ENCODE data around the gene FAM217A.
A peak's percentile ranks its signal among the peaks of the same experiment; 100 is the strongest.
"Not testable (repeated sequence)": the region's sequence is repeated elsewhere in the genome, so short reads cannot be mapped to it uniquely, and the experiment has no call there.

FAM217A gene

DNA sequence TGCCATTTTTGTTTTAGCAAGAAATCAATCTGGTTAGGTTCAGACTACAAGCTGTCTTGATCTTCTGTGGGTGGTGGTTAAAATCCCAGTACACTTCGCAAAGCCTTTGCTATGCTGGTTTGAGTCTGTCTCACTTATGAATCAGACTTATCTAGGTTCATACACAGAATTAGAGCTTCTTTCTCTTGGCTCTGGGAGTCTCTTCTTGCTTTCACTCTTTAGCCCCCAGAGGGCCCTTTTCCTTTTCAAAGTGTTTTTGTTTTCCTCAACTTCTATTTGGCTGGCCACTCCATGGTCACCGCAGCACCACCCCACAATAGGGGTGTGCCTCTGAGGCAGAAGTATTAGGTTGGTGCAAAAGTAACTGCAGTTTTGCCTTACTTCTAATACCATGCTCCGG lies 35.2 kb upstream of the FAM217A start:
- DNase-seq (ENCODE audit: low read depth), result peak; percentile 74
- TF ChIP-seq, protein P1, sequence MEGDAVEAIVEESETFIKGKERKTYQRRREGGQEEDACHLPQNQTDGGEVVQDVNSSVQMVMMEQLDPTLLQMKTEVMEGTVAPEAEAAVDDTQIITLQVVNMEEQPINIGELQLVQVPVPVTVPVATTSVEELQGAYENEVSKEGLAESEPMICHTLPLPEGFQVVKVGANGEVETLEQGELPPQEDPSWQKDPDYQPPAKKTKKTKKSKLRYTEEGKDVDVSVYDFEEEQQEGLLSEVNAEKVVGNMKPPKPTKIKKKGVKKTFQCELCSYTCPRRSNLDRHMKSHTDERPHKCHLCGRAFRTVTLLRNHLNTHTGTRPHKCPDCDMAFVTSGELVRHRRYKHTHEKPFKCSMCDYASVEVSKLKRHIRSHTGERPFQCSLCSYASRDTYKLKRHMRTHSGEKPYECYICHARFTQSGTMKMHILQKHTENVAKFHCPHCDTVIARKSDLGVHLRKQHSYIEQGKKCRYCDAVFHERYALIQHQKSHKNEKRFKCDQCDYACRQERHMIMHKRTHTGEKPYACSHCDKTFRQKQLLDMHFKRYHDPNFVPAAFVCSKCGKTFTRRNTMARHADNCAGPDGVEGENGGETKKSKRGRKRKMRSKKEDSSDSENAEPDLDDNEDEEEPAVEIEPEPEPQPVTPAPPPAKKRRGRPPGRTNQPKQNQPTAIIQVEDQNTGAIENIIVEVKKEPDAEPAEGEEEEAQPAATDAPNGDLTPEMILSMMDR (conservative IDR thresholded peaks at IDR 0.05; ENCODE audit: low read depth, low read length), result peak; percentile 25

DNA sequence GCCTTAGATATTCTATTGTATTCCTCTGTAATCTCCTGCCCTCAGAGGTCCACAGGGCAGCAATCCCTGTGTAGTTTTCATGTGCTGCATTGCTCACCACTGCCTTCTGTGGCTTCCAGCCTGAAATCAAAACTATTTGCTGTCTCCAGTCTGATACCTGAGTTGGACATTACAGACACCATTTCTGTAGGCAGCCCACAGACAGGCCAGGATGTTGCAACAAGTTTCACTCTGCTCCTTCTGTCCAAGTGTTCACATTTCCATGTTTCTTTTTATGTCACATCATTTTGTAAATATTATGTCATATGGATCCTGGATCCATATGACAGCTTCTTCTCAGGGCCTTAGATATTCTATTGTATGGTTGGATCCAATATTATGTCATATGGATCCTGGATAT lies 34.7 kb upstream of the FAM217A start:
- no peak overlapping the region for H3K4me3 ChIP-seq (ENCODE audit: low read depth, low read length)
- TF ChIP-seq, protein P1 (conservative IDR thresholded peaks at IDR 0.05; ENCODE audit: low read depth, low read length), result peak; percentile 2
- peak; percentile 65 for DNase-seq (ENCODE audit: low read depth)

More for the DNA sequence above, 35.2 kb upstream of the FAM217A start:
- H3K4me3 ChIP-seq (ENCODE audit: low read depth, low read length), result no peak overlapping the region

DNA sequence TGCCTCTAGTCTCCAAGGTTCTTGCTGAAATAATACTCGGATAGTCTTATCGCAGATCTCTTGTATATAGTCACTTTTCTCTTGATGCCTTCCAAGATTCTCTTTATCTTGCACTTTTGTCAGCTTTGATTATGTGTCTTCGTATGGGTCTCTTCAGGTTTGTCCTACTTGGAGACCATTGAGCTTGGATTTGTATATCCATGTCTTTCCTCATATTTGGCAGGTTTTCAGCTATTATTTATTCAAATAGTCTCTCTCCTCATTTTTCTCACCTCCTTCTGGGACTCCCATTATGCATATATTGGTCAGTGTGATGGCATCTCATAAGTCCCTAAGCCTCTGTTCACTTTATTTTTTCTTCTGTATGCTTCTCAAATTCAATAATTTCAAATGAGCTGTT lies 33.4 kb upstream of the FAM217A start:
- TF ChIP-seq, protein P1 (conservative IDR thresholded peaks at IDR 0.05; ENCODE audit: low read depth, low read length), result no peak
- H3K4me3 ChIP-seq (ENCODE audit: low read depth, low read length), result no peak overlapping the region
- no peak for DNase-seq (ENCODE audit: low read depth)

DNA sequence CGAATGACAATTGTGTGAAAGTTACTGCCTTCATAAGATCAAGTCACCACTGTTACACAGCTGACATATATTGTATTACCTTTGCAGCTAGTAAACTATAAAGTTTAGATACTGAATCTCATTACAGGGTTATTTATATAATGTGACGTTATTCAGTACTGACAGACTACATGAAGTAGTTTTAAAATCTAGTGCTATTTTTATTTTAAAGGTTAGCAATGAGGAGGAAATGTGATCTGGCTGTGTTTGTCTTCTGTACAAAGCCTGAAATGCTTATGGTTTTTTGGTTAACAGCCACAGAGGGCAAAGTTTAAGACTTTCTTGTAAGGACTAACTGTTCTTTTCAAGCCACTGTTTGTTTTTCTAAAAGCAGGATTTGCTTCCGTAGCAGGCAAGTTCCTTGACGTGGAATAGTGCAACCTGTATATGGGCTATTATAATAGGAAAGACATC lies 30.5 kb upstream of the FAM217A start:
- DNase-seq (ENCODE audit: low read depth), result peak; percentile 96
- not testable (repeated sequence) for H3K4me3 ChIP-seq (ENCODE audit: low read depth, low read length)

DNA sequence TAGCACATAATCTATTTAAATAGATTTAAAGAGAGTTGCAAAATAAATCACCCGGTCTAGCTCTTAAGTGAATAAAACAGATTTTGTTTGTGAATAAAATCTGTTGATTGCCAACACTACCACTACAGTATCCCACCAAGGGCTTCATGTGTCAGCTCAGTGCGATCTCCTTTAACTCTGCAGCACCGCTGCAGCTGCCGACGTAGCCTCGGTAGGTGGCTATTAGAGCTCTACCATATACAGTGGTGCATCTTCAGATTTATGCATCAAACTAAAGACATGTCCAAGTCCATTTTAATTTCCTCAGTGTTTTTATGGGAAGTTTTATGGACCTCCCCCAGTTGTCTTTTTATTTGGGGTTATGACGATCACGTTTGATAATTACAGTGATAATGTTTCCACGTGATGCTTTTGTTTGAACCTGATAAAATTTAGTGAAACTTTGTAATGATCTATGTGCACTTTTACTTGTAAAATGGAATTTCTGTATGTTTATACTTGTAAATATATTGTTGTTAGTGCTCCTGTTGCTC lies 29.7 kb upstream of the FAM217A start:
- TF ChIP-seq, protein P1 (conservative IDR thresholded peaks at IDR 0.05; ENCODE audit: low read depth, low read length), result no peak
- no peak overlapping the region for H3K4me3 ChIP-seq (ENCODE audit: low read depth, low read length)
- no peak for DNase-seq (ENCODE audit: low read depth)

DNA sequence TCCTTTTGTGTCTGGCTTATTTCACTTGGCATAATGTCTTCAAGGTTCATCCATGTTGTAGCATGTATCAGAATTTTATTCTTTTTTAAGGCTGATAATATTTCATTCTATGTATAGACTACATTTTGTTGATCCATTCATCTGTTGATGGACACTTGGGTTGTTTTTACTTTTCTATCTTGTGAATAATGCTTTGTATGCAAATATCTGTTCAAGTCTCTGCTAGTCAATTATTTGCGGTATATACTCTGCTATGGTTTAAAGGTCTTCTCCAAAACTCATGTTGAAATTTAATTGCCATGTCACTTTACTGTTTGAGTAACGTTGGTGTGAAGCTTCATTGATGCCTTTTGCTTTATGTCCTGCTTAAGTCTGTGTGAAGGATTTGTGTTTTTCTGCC lies 28.9 kb upstream of the FAM217A start:
- H3K4me3 ChIP-seq (ENCODE audit: low read depth, low read length), result no peak overlapping the region
- no peak for DNase-seq (ENCODE audit: low read depth)
- TF ChIP-seq, protein P1 (conservative IDR thresholded peaks at IDR 0.05; ENCODE audit: low read depth, low read length), result no peak

DNA sequence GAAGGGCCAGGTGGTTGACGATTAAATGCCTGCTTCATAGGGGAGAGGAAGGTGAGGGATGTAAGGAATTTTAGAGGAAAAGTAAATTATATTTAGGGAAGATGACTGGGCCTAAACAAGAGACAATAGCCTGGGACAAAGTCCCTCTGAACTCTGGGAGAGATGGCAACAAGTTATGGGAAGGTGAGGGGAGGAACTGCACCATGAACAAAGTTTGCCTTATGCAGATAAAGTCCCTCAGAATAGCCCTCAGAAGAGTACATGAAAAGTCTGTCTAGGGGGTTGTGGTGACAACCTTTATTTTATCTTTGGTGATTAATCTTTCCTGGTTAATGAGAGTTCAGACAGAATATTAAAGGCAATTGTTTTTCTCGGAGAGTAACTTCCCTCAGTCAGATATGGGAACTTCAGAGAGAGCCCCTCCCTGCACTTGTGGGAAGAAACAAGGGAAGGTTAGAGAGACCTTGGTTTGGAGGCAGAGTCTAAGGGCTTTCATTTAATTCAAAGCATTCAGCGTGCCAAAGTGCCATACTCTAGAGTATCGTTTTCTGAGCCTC lies 27.1 kb upstream of the FAM217A start:
- H3K4me3 ChIP-seq (ENCODE audit: low read depth, low read length), result no peak overlapping the region
- TF ChIP-seq, protein P1 (conservative IDR thresholded peaks at IDR 0.05; ENCODE audit: low read depth, low read length), result no peak
- DNase-seq (ENCODE audit: low read depth), result no peak
